Measurements from ENCODE around the gene LCP1.

LCP1 gene

GRCh38 chr13:46126552-46127357 is 55.2 kb downstream of the LCP1 start:
- no peaks in the 10 kb centered on the region for H3K36me3 ChIP-seq
- no peaks in the 10 kb centered on the region; the same call in 1 of the 2 replicates for H3K27me3 ChIP-seq
- no peaks in the 10 kb centered on the region for H3K9me3 ChIP-seq
- peak; percentile 96 for TF ChIP-seq CTCF (IDR thresholded peaks at IDR 0.05; ENCODE audit: low read depth, low read length)
- no peak overlapping the region for H3K4me3 ChIP-seq (ENCODE audit: low read depth, low read length)
- no peaks in the 10 kb centered on the region for H3K4me1 ChIP-seq
- DNase-seq: peak; percentile 72

- no peaks in the 10 kb centered on the region for H3K36me3 ChIP-seq
These were observed 55.9 kb downstream of the LCP1 start for GRCh38 chr13:46126056-46126455.

GRCh38 chr13:46124967-46125933 is 56.7 kb downstream of the LCP1 start:
- no peaks in the 10 kb centered on the region; the same call in 1 of the 2 replicates for H3K27me3 ChIP-seq
- no peak for TF ChIP-seq CTCF (IDR thresholded peaks at IDR 0.05; ENCODE audit: low read depth, low read length)
- DNase-seq: no peak
- no peaks in the 10 kb centered on the region for H3K36me3 ChIP-seq
- no peak overlapping the region for H3K4me3 ChIP-seq (ENCODE audit: low read depth, low read length)
- no peaks in the 10 kb centered on the region for H3K9me3 ChIP-seq
- H3K4me1 ChIP-seq: no peaks in the 10 kb centered on the region

More at GRCh38 chr13:46126056-46126455, 55.9 kb downstream of the LCP1 start:
- DNase-seq: no peak
- Histone ChIP-seq H3K4me1 (no peaks in the 10 kb centered on the region), H3K27me3 (no peaks in the 10 kb centered on the region; the same call in 1 of the 2 replicates), H3K4me3 (ENCODE audit: low read depth, low read length) (no peak overlapping the region), H3K9me3 (no peaks in the 10 kb centered on the region)
- no peak for TF ChIP-seq CTCF (IDR thresholded peaks at IDR 0.05; ENCODE audit: low read depth, low read length)

GRCh38 chr13:46124531-46124966 is 57.4 kb downstream of the LCP1 start:
- no peaks in the 10 kb centered on the region; the same call in 1 of the 2 replicates for H3K27me3 ChIP-seq
- no peak overlapping the region for H3K4me3 ChIP-seq (ENCODE audit: low read depth, low read length)
- H3K9me3 ChIP-seq: no peaks in the 10 kb centered on the region
- no peaks in the 10 kb centered on the region for H3K4me1 ChIP-seq
- TF ChIP-seq CTCF (IDR thresholded peaks at IDR 0.05; ENCODE audit: low read depth, low read length): no peak
- no peaks in the 10 kb centered on the region for H3K36me3 ChIP-seq
- DNase-seq: no peak

- Histone ChIP-seq H3K4me1 (no peaks in the 10 kb centered on the region), H3K27me3 (no peaks in the 10 kb centered on the region), H3K36me3 (no peaks in the 10 kb centered on the region), H3K4me3 (ENCODE audit: low read depth, low read length) (no peak overlapping the region), H3K9me3 (no peaks in the 10 kb centered on the region)
- TF ChIP-seq CTCF (IDR thresholded peaks at IDR 0.05; ENCODE audit: low read depth, low read length): no peak
- DNase-seq: no peak
These were observed 59.7 kb downstream of the LCP1 start for GRCh38 chr13:46122304-46122703.
